Fibroblast of villous mesenchyme (primary cell): ENCODE results near the gene MARVELD3. TPM values are rescaled to one million over a fixed set of nuclear protein-coding genes. Genes with fewer than 3 reads are reported as not detected.
"Not testable (repeated sequence)": the region's sequence is repeated elsewhere in the genome, so short reads cannot be mapped to it uniquely, and the experiment has no call there.

Experiments used
- DNase-seq: peaks from one replicate; pipeline ENCODE4 v3.0.0-alpha.2; 2010; ENCODE audit warnings: low read depth
- H3K4me3 ChIP-seq: 2 replicates; pipeline ENCODE4 v1.5.1; 2011; ENCODE audit warnings: low read depth, mild to moderate bottlenecking, low read length
- CTCF ChIP-seq: IDR thresholded peaks from 2 replicates; pipeline ENCODE4 v1.5.1; 2012; ENCODE audit warnings: low read depth, mild to moderate bottlenecking, low read length; ENCODE audit not compliant: insufficient read depth
- total RNA-seq: library from RNA; depleted of rRNA; stranded (reverse); fragments of >200 nt; gene quantifications from 2 replicates; pipeline ENCODE4 v1.2.3, GENCODE V29; 2012

Gene MARVELD3
- total RNA-seq, 1 donor = not detected

- TF ChIP-seq CTCF = no peak
- no peak for DNase-seq
- H3K4me3 ChIP-seq = no peak overlapping the region
These were observed 34.1 kb upstream of the MARVELD3 start for GRCh38 chr16:71591917-71592316.

DNA sequence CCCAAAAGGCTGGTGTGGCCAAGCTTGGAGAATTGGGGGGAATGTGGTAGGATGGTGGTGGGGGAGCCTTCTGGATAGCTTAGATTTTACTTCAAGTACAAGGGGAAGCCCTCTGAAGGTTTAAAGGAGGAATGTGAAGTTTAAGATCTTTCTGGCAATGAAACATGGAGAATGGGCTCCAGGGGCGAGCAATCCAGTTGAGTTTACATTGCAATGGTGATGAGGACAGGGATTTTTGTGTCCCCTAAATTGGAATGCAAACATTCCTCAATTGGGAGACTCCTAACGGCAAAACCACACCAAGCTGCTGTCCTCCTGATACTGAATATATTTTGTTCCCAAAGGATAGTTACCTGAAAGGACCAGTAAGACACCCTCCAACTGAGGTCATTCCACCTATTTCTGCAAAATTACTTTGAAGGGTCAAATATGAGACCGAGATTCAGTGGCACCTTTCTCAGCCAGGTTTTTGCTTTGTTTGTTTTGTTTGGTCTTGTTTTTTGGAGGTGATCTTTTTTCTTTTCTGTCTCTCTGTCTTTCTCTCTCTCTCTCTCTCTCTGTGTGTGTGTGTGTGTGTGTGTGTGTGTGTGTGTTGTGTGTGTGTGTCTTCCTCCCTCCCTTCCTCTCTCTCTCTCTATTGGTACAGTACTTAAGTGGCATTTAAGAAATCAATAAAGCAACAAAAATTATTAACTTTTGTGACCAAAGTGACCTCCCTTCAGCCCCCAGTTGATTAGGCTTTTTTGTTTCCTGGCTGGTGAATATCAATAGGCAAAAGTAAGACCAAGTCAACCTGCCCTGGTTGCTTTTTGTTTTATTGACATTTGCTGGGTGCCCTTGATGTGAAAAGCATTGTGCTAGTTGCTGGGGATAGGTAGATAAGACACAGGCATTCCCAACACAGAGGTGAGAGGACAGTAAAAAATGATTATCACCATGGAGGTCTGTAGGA is 32.7 kb upstream of the MARVELD3 start:
- TF ChIP-seq CTCF = no peak
- DNase-seq = no peak

GRCh38 chr16:71594000-71594646 is 31.9 kb upstream of the MARVELD3 start:
- H3K4me3 ChIP-seq = no peak overlapping the region
- TF ChIP-seq CTCF = no peak
- no peak for DNase-seq

More for the DNA sequence above, 32.7 kb upstream of the MARVELD3 start:
- no peak overlapping the region for H3K4me3 ChIP-seq

DNA sequence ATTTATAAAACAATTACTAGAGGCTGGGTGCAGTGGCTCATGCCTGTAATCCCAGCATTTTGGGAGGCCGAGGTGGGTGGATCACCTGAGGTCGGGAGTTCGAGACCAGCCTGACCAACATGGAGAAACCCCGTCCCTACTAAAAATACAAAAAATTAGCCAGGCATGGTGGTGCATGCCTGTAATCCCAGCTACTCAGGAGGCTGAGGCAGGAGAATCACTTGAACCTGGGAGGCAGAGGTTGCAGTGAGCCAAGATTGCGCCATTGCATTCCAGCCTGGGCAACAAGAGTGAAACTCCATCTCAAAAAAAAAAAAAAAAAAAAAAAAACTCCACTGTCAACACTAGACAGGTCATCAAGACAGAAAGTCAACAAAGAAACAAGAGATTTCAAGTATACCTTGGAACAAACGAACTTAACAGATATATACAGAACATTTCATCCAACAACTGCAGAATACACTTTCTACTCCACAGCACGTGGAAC is 30.6 kb upstream of the MARVELD3 start:
- not testable (repeated sequence) for DNase-seq, H3K4me3 ChIP-seq

DNA sequence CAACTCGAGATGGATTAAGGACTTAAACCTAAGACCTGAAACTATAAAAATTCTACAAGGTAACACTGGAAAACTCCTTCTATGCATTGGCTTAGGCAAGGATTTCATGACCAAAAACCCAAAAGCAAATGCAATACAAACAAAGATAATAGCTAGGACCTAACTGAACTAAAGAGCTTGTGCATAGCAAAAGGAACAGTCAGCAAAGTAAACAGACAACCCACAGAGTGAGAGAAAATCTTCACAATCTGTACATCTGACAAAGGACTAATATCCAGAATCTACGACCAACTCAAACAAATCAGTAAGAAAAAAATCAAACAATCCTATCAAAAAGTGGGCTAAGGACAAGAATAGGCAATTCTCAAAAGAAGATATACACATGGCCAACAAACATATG is 27.6 kb upstream of the MARVELD3 start:
- H3K4me3 ChIP-seq, DNase-seq: not testable (repeated sequence)

DNA sequence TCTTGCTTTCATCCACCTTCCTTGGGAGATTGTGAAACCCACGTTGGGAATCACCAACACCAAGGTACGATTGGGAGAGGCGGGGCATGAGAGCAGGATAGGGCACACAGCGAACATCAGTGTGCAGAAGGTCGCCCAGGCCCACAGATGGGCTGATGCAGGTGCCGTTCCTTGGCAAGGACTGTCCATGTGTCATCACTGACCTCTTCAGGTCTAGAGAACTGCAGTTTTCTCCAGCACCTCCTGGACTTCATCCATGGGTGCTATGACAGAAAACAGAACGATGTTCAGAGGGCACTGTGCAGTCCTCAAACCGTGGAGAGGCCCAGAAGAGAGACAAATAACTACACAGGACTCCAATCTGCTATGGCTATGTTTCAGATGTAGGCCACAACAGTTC is 25.2 kb upstream of the MARVELD3 start:
- no peak for DNase-seq
- no peak overlapping the region for H3K4me3 ChIP-seq
- TF ChIP-seq CTCF = no peak

DNA sequence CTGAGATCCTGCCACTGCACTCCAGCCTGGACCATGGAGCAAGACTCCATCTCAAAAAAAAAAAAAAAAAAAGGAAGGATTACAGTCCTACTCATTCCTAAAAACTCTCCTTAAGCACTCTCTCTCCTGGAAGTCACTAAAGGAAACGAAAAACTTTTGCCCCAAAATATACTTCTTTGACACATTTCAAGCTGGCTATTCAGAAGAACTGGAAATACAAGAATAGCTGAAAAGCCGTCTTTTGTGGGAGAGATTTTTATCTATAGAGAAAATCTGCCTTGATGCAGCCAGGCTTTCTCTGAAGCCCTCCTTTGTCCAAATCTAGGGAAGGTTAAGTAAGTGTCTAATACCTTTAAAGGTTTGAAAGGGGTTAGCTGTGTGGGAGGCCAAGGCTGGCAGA is 16.9 kb upstream of the MARVELD3 start:
- H3K4me3 ChIP-seq = no peak overlapping the region
- DNase-seq = no peak
- TF ChIP-seq CTCF = no peak
